ENCODE results near the gene PCSK9.

- TF ChIP-seq CTCF (IDR thresholded peaks at IDR 0.05; ENCODE audit: low read depth, low read length) (no peak), POLR2A (IDR thresholded peaks at IDR 0.05; ENCODE audit: extremely low read depth, insufficient read length) (no peak)
Observed at GRCh38 chr1:54993140-54993539, 46.2 kb upstream of the PCSK9 start.

All from NB4 (cell line).